H54 (cell line): ENCODE measurements around the gene KLRF1.
"Not testable (repeated sequence)": the region's sequence is repeated elsewhere in the genome, so short reads cannot be mapped to it uniquely, and the experiment has no call there.

Source experiments
- DNase-seq: peaks from one replicate; pipeline ENCODE4 v3.0.0; 2011; ENCODE audit warnings: low spot score, mixed read lengths; ENCODE audit not compliant: insufficient read length
- FAIRE-seq: peaks from 3 replicates; lab custom pipeline; 2011; peaks lifted over from hg19 to GRCh38; lab: Jason Lieb, UNC
- POLR2A ChIP-seq: IDR thresholded peaks from 2 replicates; pipeline ENCODE4 v1.6.1; 2011; ENCODE audit warnings: low read depth, mild to moderate bottlenecking, low read length

Gene KLRF1

GRCh38 chr12:9869307-9870161, 42.3 kb downstream of the KLRF1 start, which contains the start of gene CLEC2B:
CLEC2B (minus strand) TSS chr12:9869354.
- peak; percentile 94 for FAIRE-seq
- no peak for DNase-seq
- no peak for TF ChIP-seq POLR2A

GRCh38 chr12:9870286-9870866, 43.1 kb downstream of the KLRF1 start:
- FAIRE-seq = peak; percentile 86
- no peak for TF ChIP-seq POLR2A
- no peak for DNase-seq

- TF ChIP-seq POLR2A = no peak
- FAIRE-seq (no peak), DNase-seq (no peak)
Measured at GRCh38 chr12:9872162-9872561, 44.9 kb downstream of the KLRF1 start.

- no peak for TF ChIP-seq POLR2A
- DNase-seq (no peak), FAIRE-seq (no peak)
Measured at GRCh38 chr12:9872742-9873141, 45.5 kb downstream of the KLRF1 start.

- not testable (repeated sequence) for DNase-seq, FAIRE-seq
Measured at GRCh38 chr12:9876120-9876519, 48.8 kb downstream of the KLRF1 start.

- no peak for TF ChIP-seq POLR2A
- no peak for DNase-seq
- no peak for FAIRE-seq
Measured at GRCh38 chr12:9880532-9881078, 53.3 kb downstream of the KLRF1 start.

GRCh38 chr12:9881246-9881645, 54.0 kb downstream of the KLRF1 start, which contains the start of gene KLRF2:
KLRF2 (plus strand) TSS chr12:9881489; CDS start chr12:9881596, 107 bp downstream.
- no peak for TF ChIP-seq POLR2A

GRCh38 chr12:9881988-9882387, 54.7 kb downstream of the KLRF1 start:
- FAIRE-seq = no peak
- no peak for TF ChIP-seq POLR2A

More at GRCh38 chr12:9881246-9881645, 54.0 kb downstream of the KLRF1 start, which contains the start of gene KLRF2:
- DNase-seq (no peak), FAIRE-seq (no peak)

GRCh38 chr12:9883175-9883574, 55.9 kb downstream of the KLRF1 start:
- TF ChIP-seq POLR2A = no peak
- no peak for DNase-seq
- FAIRE-seq = no peak

More at GRCh38 chr12:9881988-9882387, 54.7 kb downstream of the KLRF1 start:
- DNase-seq = no peak

GRCh38 chr12:9888665-9889273, 61.5 kb downstream of the KLRF1 start:
- TF ChIP-seq POLR2A = no peak
- DNase-seq (no peak), FAIRE-seq (peak; percentile 15)
